Measurements from ENCODE around the gene SLC4A1AP. TPM values are rescaled to one million over a fixed set of nuclear protein-coding genes. Genes with fewer than 3 reads are reported as not detected.

The SLC4A1AP gene
- total RNA-seq, 1 experiment from 2014 or later = 20.8 TPM

- Histone ChIP-seq H3K27ac (ENCODE audit: insufficient read length, low read depth, low read length) (no peak overlapping the region), H3K23me2 (ENCODE audit: insufficient read length, low read depth, low read length, poor library complexity, severe bottlenecking) (peaks cover 10% of the 10 kb centered on the region), H3K9me3 (ENCODE audit: control insufficient read depth, low read depth, low read length) (no peaks in the 10 kb centered on the region), H3K9ac (ENCODE audit: extremely low read depth, insufficient read length, low read length) (no peak overlapping the region), H3K79me1 (ENCODE audit: insufficient read depth, low read depth, low read length, poor library complexity, severe bottlenecking) (no peaks in the 10 kb centered on the region), H2AK5ac (ENCODE audit: insufficient read length, low read length) (no peak overlapping the region), H3T11ph (ENCODE audit: low read length) (no peak overlapping the region), H2BK20ac (ENCODE audit: low read depth, low read length, poor library complexity, severe bottlenecking) (no peak overlapping the region), H3K14ac (ENCODE audit: insufficient read depth, low read length) (no peak overlapping the region), H2AFZ (ENCODE audit: low read length) (no peak overlapping the region), H2BK12ac (ENCODE audit: insufficient read length, low read depth, low read length) (no peak overlapping the region), H3K4ac (ENCODE audit: low read depth, low read length) (no peak overlapping the region), H4K20me1 (ENCODE audit: control insufficient read depth, insufficient read depth, insufficient read length) (no peaks in the 10 kb centered on the region), H2BK120ac (ENCODE audit: low read depth, low read length, poor library complexity, severe bottlenecking) (no peak overlapping the region), H4K8ac (replicated peaks; ENCODE audit: insufficient read length, low read depth, low read length) (no peak overlapping the region), H3K79me2 (ENCODE audit: insufficient read depth, low read length) (no peaks in the 10 kb centered on the region), H2BK5ac (ENCODE audit: insufficient read length, low read length) (no peak overlapping the region), H2BK15ac (ENCODE audit: low read depth, low read length) (no peak overlapping the region), H3K18ac (ENCODE audit: insufficient read length, low read depth, low read length) (no peak overlapping the region), H3K23ac (ENCODE audit: insufficient read length, low read depth, low read length) (no peak overlapping the region), H3K56ac (ENCODE audit: insufficient read length, low read depth, low read length) (no peak overlapping the region), H3K27me3 (ENCODE audit: insufficient read depth, low read length) (no peaks in the 10 kb centered on the region), H3K4me2 (ENCODE audit: insufficient read depth, insufficient read length, low read length) (no peak overlapping the region), H4K91ac (ENCODE audit: insufficient read length, low read depth, low read length) (no peak overlapping the region), H4K5ac (ENCODE audit: insufficient read length, low read depth, low read length) (no peak overlapping the region), H3K4me1 (ENCODE audit: insufficient read depth, low read length) (no peaks in the 10 kb centered on the region)
- WGBS (ENCODE audit: extremely low coverage, insufficient read length, low lambda C conversion rate) = no CpG with 5 or more reads among the region's 7 CpGs
- Mint-ChIP-seq H3K36me3 (ENCODE audit: insufficient read depth in 1 of 3, low read depth in 3 of 3) (peaks cover 0 to 12% (median 0%) of the 10 kb centered on the region in 3 experiments; a peak in 1 of 7 replicates), H3K4me3 (no peak overlapping the region), H3K27me3 (ENCODE audit: low read depth) (no peaks in the 10 kb centered on the region; the same call in 1 of the 2 replicates), H3K27ac (no peak overlapping the region), H3K4me1 (peaks cover 13 to 14% of the 10 kb centered on the region in 2 experiments), H3K9me3 (peaks cover 11 to 12% of the 10 kb centered on the region in 2 experiments)
- TF ChIP-seq CTCF (conservative IDR thresholded peaks at IDR 0.05) = no peak
- no peak for DNase-seq
These were observed 74.1 kb downstream of the SLC4A1AP start for GRCh38 chr2:27737676-27738348.

Data from H9 (cell line).